Coronary artery (tissue), 2 donors: ENCODE measurements around the gene CEP131.

Experiments
- DNase-seq: peaks from one replicate; pipeline ENCODE4 v3.0.0-alpha.2; 2017; ENCODE audit warnings: low spot score
- H3K27ac ChIP-seq, 2 donors: fragments of 200-600 bp; sonication (generic); one replicate each; pipeline ENCODE4 v1.5.1; 2016 to 2019
- H3K4me3 ChIP-seq: fragments of 200-600 bp; sonication (generic); 2 replicates; pipeline ENCODE4 v1.5.1; 2016; ENCODE audit warnings: mild to moderate bottlenecking, moderate library complexity
- CTCF ChIP-seq: fragments of 200-600 bp; sonication (generic); IDR thresholded peaks from one replicate; pipeline ENCODE4 v1.5.1; 2019; ENCODE audit warnings: antibody characterized with exemption

The CEP131 gene

GRCh38 chr17:81222906-81223761 lies at the start of gene CEP131:
Gene CEP131 (minus strand): TSS chr17:81222965. CDS start chr17:81220056, 2,909 bp downstream.
- Histone ChIP-seq H3K4me3 (peak within 1 kb of the TSS; percentile 93), H3K27ac (peak within 1 kb of the TSS; percentile 38 to 69)
- TF ChIP-seq CTCF, result no peak
- peak; percentile 99 for DNase-seq

- TF ChIP-seq CTCF, result no peak
- H3K4me3 ChIP-seq, result no peak overlapping the region
- no peak for DNase-seq
- H3K27ac ChIP-seq, result no peak overlapping the region
Observed at GRCh38 chr17:81271226-81271625, 48.5 kb upstream of the CEP131 start.

GRCh38 chr17:81270279-81270678 lies 47.5 kb upstream of the CEP131 start:
- no peak for TF ChIP-seq CTCF
- H3K27ac ChIP-seq, result no peak overlapping the region
- no peak for DNase-seq
- H3K4me3 ChIP-seq, result no peak overlapping the region

- TF ChIP-seq CTCF, result no peak
- Histone ChIP-seq H3K4me3 (no peak overlapping the region), H3K27ac (no peak overlapping the region)
- DNase-seq, result no peak
Observed at GRCh38 chr17:81267390-81268067, 44.8 kb upstream of the CEP131 start.

GRCh38 chr17:81265576-81265975 lies 42.8 kb upstream of the CEP131 start:
- Histone ChIP-seq H3K27ac (no peak overlapping the region), H3K4me3 (no peak overlapping the region)
- no peak for DNase-seq
- TF ChIP-seq CTCF, result no peak

GRCh38 chr17:81264640-81265039 lies 41.9 kb upstream of the CEP131 start:
- no peak for TF ChIP-seq CTCF
- Histone ChIP-seq H3K27ac (no peak overlapping the region), H3K4me3 (no peak overlapping the region)
- DNase-seq, result no peak
